GM23248 (cell line): ENCODE measurements around the gene HDAC6.

Source experiments
- EZH2 ChIP-seq: fragments of 200-600 bp; sonication (generic); IDR thresholded peaks from 2 replicates; pipeline ENCODE4 v1.6.1; 2018; ENCODE audit warnings: antibody characterized with exemption, mild to moderate bottlenecking; ENCODE audit not compliant: insufficient read depth, poor library complexity, severe bottlenecking
- EZH2phosphoT487 ChIP-seq: fragments of 200-600 bp; sonication (generic); IDR thresholded peaks from 2 replicates; pipeline ENCODE4 v1.6.1; 2018; ENCODE audit warnings: antibody characterized with exemption, moderate library complexity, mild to moderate bottlenecking, low read depth; ENCODE audit not compliant: insufficient read depth

- TF ChIP-seq EZH2phosphoT487: no peak
- no peak for TF ChIP-seq EZH2
Measured at GRCh38 chrX:48823053-48823452, 21.2 kb downstream of the HDAC6 start.
